Fibroblast of skin of right quadriceps (primary cell): Measurements from ENCODE around the gene LATS2.
"Not testable (repeated sequence)": the region's sequence is repeated elsewhere in the genome, so short reads cannot be mapped to it uniquely, and the experiment has no call there.

ENCODE experiments used
- DNase-seq: peaks from one replicate; pipeline ENCODE4 v3.0.0-alpha.2; 2013

The LATS2 gene

GRCh38 chr13:20989656-20990321 lies 71.6 kb downstream of the LATS2 start:
- DNase-seq, result no peak

- no peak for DNase-seq
Measured at GRCh38 chr13:20988909-20989655, 72.3 kb downstream of the LATS2 start.

DNA sequence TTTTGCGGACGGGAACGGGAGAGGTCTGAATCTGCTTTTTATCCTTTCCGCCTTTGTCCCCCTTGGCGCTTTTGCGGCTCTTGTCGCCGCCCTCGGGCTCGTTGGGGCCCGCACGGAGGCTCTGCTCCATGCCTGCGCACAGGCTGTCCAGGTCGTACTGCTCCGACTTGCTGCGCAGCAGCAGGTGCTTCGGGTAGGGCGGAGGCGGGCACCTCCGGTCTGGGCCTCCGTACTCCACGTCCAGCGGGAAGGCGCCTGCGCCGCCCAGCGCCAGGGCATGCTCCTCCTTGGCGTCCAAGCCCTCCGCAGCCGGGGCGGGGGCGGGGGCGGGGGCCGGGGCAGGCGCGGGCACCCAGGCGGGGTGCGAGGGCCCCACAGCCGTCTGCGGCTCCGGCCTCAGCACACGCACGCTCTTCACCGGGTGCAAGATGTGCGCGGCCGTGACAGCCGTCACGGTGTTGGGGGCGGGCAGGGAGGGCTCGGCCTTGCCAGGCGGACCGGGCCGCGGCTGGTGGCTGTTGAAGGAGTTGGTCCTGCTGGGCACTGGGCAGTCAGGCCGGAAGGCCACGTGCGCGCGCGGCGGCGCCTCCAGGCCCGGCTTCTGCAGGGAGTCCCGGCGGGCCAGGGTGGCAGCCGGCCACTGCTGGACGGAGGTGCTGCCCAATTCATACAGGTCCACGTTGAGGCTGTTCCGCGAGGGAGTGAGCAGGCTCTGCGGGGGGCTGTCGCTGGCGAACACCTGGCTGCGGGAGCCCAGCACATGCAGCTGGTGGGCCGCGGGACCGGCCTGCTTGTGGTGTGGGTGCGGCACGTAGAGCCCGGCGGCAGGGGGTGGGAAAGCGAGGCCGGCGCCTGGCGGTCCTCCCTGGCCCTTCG lies 73.1 kb downstream of the LATS2 start:
- no peak for DNase-seq

DNA sequence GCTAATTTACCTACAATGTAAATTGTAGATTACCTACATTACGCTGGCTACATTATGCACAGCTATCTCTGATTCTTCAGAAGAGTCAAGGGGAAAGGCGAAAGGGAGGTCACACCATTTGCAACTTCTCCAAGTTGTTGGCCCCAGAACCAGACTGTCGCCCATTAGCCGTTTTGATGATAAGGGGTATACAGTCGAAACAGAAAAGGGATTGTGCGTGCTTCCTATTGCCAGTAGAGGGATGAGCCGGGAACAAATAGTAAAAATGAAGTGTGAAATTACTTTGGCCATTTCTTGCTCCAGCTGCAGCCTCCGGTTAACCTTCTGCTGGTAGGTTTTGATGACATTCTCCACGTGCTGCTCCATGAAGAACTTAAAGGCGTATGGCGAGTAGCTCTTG lies 73.8 kb downstream of the LATS2 start:
- no peak for DNase-seq

DNA sequence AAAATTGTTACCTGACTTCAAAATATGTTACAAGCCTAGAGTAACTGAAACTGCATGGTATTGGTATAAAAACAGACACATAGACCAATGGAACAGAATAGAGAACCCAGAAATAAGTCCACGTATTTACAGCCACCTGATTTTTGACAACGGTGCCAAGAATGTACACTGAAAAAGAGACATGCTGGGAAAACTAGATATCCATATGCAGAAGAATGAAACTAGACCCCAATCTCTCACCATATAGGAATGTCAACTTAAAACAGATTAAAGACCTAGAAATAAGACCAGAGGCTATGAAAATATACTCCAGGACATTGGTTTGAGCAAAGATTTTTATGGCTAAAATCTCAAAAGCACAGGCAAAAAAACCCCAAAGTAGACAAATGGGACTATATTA lies 76.5 kb downstream of the LATS2 start:
- peak; percentile 29 for DNase-seq

GRCh38 chr13:20983386-20983785 lies 78.0 kb downstream of the LATS2 start:
- DNase-seq, result no peak

DNA sequence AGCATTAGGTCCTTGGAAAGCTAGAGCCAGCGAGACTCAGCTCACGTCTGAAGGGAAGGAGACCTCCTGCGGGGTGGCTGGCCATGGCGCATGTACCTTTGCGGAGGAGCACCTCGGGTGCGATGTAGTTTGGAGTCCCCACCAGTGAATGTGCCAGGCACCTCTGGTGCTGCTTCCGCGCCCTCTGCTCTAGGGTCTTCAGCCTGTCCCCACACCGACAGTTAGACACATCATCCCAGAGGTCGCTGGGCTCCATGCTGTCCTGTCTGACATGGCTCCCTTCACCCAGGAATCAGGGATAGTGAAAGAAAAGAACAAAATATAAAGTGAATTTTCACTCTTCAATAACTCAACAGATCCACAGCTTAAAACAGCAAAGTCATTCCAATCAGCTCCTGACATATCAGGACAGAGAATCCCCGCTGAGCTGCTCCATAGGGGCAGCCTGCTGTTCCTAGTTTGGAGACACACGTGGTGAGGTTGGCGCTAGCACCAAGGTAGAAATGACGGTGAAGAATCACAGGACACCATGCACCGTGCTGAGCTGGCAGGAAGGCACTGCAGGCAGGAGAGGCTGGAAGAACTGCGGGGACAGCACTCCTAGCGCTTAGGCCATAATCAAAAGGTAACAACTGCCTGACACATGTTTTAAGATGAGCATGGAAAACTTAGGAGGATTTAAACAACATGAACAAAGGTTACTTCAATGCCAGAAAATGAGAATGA lies 79.9 kb downstream of the LATS2 start:
- DNase-seq, result no peak

- no peak for DNase-seq
Measured at GRCh38 chr13:20980899-20981298, 80.5 kb downstream of the LATS2 start.

- DNase-seq, result no peak
Measured at GRCh38 chr13:20980430-20980829, 81.0 kb downstream of the LATS2 start.

DNA sequence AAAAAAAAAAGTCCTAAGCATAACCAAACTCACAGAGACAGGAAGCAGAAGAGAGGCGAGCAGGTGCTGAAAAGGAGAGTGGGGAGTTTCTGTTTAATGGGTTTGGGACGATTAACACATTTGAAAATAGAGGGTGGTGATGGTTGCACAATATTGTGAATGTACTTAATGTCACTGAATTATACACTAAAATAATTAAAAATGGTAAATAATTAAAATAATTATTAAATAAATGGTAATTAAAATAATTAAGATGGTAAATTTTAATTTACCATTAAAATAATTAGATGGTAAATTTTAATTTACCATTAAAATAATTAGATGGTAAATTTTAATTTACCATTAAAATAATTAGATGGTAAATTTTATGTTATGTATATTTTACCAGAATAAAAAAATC lies 84.0 kb downstream of the LATS2 start:
- DNase-seq, result no peak

GRCh38 chr13:20974981-20975585 lies 86.3 kb downstream of the LATS2 start:
- no peak for DNase-seq

GRCh38 chr13:20973886-20974425 lies 87.4 kb downstream of the LATS2 start:
- no peak for DNase-seq

DNA sequence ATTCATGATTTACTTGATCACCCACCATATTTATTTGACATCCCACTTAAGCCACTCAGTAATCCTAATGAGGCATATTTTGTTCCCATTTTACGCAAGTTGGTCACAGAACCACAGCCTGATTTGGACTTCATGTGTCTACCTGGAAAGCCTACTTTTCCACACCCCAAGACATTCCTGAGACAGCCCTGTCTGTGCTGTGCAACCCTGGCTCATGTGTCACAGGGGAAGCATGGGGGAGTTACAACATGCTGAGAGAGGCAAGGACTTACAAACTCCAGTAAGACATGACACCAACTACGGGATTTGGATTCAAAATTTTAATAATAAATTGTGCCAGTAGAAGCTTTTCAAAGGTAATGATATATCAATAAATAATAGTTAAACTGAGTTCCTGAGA lies 88.7 kb downstream of the LATS2 start:
- DNase-seq, result no peak

- DNase-seq, result peak; percentile 29
Measured at GRCh38 chr13:20969182-20969581, 92.2 kb downstream of the LATS2 start.

DNA sequence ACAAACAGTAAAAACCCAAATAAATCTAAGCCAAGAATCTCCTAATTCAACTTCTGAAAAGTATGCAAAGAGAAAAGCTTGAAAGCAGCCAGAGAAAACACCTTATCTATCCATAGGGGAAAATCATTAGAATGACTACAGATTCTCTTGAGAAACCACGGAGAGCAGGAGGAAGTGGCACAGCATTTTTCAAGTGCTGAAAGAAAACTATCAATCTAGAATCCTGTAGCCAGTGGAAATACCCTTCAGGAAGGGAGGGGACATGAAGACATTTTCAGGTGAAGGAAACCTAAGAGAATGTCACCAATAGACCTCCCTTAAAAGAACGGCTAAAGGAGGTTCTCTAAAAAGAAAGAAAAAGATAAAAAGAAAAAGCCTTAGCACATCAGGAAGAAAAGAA lies 92.6 kb downstream of the LATS2 start:
- DNase-seq, result no peak

DNA sequence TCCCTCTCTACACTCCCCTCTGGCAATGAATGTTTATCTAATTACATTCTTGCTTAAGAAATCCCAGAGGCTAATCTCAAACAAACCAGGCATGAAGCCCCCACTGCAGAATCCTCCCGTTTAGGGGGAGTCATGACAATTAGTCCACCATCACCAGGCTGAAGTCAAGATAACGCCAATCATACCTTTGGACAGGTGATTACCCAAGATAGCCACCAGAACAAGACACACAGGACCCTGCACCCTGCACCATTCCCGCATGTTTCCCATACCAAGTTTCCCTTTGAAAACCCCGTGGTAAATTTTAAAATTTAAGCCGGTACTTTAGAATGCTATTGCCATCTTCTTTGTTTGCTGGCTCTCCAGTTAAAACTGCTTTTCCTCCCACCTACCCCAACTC lies 94.0 kb downstream of the LATS2 start:
- DNase-seq, result no peak

DNA sequence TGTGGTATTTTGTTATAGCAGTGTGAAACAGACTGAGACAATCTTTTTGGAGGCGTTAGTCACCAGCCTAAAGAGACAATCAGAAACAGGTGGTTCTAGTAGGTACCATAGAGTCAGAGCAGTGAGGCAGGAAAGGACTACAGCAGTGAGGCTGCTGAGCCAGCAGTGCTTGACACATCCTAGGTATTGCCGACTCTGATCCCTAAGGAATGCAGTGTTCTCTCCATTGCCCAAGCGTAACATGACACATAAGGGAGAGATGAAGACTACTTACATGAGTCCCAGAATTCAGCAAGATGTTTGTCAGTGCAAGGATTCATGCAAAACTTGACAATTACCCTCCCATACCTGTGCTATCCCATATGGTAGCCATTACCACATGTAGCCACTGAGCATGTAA lies 96.5 kb downstream of the LATS2 start:
- peak; percentile 34 for DNase-seq

DNA sequence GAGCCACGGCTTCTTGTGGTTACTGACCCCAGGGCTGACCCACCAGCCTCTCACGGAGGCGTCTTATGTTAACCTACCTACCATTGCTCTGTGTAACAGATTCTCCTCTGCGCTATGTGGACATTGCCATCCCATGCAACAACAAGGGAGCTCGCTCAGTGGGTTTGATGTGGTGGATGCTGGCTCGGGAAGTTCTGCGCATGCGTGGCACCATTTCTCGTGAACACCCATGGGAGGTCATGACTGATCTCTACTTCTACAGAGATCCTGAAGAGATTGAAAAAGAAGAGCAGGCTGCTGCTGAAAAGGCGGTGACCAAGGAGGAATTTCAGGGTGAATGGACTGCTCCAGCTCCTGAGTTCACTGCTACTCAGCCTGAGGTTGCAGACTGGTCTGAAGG lies 99.7 kb downstream of the LATS2 start:
- not testable (repeated sequence) for DNase-seq

GRCh38 chr13:20960663-20961309 lies 100.6 kb downstream of the LATS2 start:
- DNase-seq, result no peak

DNA sequence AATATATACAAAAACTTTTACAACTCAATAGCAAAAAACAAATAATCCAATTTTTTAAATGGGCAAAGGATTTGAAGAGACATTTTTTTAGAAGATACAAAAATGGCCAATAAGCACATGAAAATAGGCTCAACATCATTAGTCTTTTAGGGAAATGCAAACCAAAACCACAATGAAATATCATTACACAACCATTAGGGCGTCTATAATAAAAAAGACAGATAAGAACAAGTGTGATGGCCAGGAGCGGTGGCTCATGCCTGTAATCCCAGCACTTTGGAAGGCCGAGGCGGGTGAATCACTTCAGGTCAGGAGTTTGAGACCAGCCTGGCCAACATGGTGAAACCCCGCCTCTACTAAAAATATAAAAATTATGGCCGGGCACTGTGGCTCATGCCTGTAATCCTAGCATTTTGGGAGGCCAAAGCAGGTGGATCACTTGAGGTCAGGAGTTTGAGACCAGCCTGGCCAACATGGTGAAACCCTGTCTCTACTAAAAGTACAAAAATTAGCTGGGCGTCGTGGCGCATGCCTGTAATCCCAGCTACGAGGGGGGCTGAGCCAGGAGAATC lies 104.3 kb downstream of the LATS2 start:
- DNase-seq, result not testable (repeated sequence)

DNA sequence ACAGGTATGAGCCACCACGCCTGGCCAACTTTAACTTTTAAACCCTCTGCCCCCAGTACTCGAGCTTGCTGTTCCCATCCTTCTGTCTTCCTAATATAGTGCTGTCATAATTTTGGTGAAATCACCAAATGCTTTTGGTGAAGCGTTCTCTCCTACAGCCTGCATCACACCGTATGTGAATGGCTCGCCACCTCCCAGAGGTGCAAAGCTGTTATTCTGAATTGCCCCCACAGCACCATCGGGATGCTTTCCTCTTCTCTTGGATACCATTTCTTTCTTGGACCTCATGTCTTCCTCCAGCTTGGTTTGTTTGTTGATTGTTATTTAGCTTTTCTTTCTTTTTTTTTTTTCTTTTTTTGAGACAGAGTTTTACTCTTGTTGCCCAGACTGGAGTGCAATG lies 105.9 kb downstream of the LATS2 start:
- DNase-seq, result no peak
